Subcutaneous abdominal adipose tissue (tissue), 5 donors: Measurements from ENCODE around the gene C9orf43.
A peak's percentile ranks its signal among the peaks of the same experiment; 100 is the strongest.
"Not testable (repeated sequence)": the region's sequence is repeated elsewhere in the genome, so short reads cannot be mapped to it uniquely, and the experiment has no call there.

Experiments
- H3K27ac ChIP-seq: one replicate; pipeline ENCODE4 v1.7.0; 2013; ENCODE audit warnings: low read depth, mild to moderate bottlenecking, inconsistent platforms, low read length, moderate library complexity
- H3K27me3 ChIP-seq, 5 donors: one replicate each; pipeline ENCODE4 v1.7.0; 2013; ENCODE audit warnings: low read length in 5 of 5, inconsistent platforms in 1 of 5; ENCODE audit not compliant: control insufficient read depth in 5 of 5, insufficient read depth in 4 of 5
- H3K36me3 ChIP-seq, 5 donors: one replicate each; pipeline ENCODE4 v1.7.0; 2013; ENCODE audit warnings: low read length in 5 of 5; ENCODE audit not compliant: control insufficient read depth in 5 of 5, insufficient read depth in 5 of 5
- H3K4me1 ChIP-seq, 5 donors: one replicate each; pipeline ENCODE4 v1.7.0; 2013; ENCODE audit warnings: low read length in 5 of 5, mild to moderate bottlenecking in 3 of 5, moderate library complexity in 1 of 5; ENCODE audit not compliant: control insufficient read depth in 5 of 5, insufficient read depth in 5 of 5
- H3K4me3 ChIP-seq, 5 donors: one replicate each; pipeline ENCODE4 v1.7.0; 2013; ENCODE audit warnings: low read length in 5 of 5, low read depth in 1 of 5
- H3K9ac ChIP-seq, 5 donors: one replicate each; pipeline ENCODE4 v1.7.0; 2013; ENCODE audit warnings: low read length in 5 of 5, mild to moderate bottlenecking in 4 of 5, moderate library complexity in 3 of 5
- H3K9me3 ChIP-seq, 5 donors: one replicate each; pipeline ENCODE4 v1.7.0; 2013; ENCODE audit warnings: low read length in 5 of 5; ENCODE audit not compliant: control insufficient read depth in 5 of 5
- donor health status: healthy.
- donor health status: healthy.
- donor health status: healthy.
- donor health status: healthy.
- donor health status: healthy.

Gene C9orf43

DNA sequence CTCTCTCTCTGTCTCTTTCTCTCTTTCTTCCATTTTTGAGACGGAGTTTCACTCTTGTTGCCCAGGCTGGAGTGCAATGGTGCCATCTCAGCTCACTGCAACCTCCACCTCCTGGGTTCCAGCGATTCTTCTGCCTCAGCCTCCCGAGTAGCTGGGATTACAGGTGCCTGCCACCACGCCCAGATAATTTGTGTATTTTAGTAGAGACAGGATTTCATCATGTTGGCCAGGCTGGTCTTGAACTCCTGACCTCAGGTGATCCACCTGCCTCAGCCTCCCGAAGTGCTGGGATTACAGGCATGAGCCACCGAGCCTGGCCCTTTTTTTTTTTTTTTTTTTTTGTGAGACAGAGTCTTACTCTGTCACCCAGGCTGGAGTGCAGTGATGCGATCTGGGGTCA is 29.1 kb upstream of the C9orf43 start:
- H3K9ac ChIP-seq, H3K4me1 ChIP-seq, H3K27ac ChIP-seq: not testable (repeated sequence)

DNA sequence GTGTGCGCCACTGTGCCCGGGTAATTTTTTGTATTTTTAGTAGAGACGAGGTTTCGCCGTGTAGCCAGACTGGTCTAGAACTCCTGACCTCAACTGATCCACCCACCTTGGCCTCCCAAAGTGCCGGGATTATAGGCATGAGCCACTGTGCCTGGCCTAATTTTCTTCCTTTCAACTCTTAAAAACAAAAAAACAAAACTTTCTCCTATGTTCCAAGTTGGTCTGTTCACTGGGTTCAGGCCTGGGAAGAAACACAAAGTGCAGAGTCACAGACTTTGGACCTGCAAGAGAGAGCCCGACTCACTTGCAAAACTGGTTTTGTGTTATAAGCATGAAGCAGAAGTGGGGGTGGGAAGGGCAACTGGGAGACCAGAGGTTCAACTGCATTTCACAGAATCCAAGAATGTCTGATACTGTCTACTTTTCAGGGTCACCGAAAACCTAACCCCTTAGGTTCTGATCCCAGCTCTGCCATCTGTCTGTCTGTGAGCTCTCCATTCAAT is 28.6 kb upstream of the C9orf43 start:
- Histone ChIP-seq H3K4me1 (peaks cover 0 to 9% (median 3%) of the 10 kb centered on the region in 5 donors), H3K36me3 (peaks cover 0 to 6% (median 4%) of the 10 kb centered on the region in 5 donors), H3K27me3 (no peaks in the 10 kb centered on the region), H3K9ac (no peak overlapping the region), H3K9me3 (no peaks in the 10 kb centered on the region), H3K4me3 (no peak overlapping the region), H3K27ac (no peak overlapping the region)

More for the DNA sequence above, 29.1 kb upstream of the C9orf43 start:
- not testable (repeated sequence) for H3K9me3 ChIP-seq, H3K27me3 ChIP-seq, H3K4me3 ChIP-seq, H3K36me3 ChIP-seq

DNA sequence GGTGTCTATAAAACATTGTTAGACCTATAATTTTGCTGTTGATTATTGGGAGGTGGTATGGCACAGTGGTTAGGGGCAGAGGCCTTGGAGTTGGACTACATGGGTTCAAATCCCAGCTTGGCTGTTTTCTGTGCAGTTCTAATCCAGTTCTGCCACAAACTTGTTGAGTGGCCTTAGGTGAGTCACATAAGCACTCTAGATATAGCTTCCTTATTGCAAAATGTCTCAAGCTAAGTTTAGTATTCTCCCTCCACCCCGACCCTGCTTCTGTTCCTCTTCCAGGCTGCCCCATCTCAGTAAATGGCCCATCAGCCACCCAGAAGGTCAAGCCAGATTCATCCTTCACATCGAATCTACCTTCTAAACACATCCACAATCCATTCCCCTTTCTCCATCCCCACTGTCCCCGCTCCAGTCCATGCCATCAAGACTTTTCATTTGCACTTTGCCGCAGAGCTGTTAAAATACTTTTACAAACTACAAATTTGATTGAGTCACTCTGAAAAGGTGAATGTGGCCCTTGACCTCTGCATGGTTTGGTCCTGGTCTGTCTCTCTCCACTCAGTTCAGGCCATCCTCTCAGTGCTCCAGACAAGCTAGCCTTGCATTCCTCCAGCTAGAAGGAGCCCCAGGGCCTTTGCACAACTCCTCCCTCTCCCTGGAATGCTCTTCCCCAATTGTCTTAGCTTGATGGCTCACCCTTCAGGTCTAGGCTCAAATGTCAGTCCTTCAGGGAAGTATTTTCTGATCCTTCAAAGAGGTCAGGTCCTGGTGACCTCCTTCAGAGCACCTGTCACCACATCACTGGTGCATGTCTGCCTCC is 23.8 kb upstream of the C9orf43 start:
- H3K9me3 ChIP-seq: no peaks in the 10 kb centered on the region
- H3K4me3 ChIP-seq: no peak overlapping the region
- H3K36me3 ChIP-seq: peaks cover 0 to 52% (median 49%) of the 10 kb centered on the region in 5 donors
- peaks cover 4 to 30% (median 25%) of the 10 kb centered on the region in 5 donors for H3K4me1 ChIP-seq
- no peaks in the 10 kb centered on the region for H3K27me3 ChIP-seq
- H3K27ac ChIP-seq: peak overlapping the region; percentile 49
- H3K9ac ChIP-seq: no peak overlapping the region

DNA sequence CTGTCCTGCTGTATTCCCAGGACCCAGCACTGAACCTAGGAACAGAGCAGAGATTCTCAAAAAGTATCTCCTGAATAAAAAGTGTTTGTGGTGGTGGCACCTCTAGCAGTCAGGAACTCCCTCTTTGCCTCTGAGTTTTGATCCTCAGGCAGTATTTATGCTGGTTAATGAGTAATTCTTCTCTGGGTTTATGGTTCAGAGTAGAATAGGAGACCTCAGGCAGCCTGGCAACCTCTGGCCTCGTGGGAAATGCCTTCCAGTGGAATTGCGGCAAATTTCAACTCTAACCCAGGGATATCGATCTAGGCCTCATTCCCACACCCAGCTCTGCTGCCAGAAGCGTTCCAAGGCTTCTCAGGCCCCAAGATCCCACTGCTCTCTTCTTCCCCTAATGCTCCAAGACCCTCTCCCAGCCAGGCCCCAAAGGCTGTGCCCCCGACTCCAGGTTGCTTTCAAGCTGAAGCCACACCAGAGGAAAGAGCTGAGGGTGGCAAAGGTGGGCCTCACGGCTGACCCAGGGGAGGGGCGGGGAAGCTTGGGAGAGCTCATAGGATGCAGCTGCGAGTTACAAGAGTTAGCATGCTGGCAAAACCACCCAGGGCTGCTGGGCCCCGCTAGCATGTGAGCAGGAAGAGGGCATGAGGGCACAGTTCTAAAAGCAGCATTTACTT is 22.9 kb upstream of the C9orf43 start:
- H3K9ac ChIP-seq: peak overlapping the region in 2 of 5 donors; percentile 8 to 26
- peaks cover 4 to 61% (median 57%) of the 10 kb centered on the region in 5 donors for H3K36me3 ChIP-seq
- H3K9me3 ChIP-seq: no peaks in the 10 kb centered on the region
- peaks cover 4 to 30% (median 25%) of the 10 kb centered on the region in 5 donors for H3K4me1 ChIP-seq
- H3K4me3 ChIP-seq: no peak overlapping the region
- no peaks in the 10 kb centered on the region for H3K27me3 ChIP-seq
- H3K27ac ChIP-seq: peak overlapping the region; percentile 49

DNA sequence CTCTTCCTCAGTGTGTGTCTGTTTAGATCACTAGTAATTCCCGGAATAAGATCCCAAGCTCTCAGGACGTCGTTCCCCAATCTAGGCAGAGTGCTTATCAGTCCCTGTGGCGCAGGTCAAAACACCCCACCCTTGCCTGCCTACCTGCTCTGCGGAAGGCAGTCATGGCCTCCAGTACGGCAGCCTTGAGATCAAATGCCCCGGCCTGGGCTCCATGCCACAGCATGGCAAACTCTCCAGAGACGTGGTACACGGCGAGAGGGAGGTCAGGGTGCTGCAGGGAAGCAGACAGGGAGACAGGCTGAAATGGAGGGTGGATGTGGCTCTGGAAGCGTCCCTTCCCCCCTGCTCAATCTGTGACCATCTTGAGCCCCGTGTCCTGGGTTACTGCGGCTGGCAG is 21.7 kb upstream of the C9orf43 start:
- no peaks in the 10 kb centered on the region for H3K9me3 ChIP-seq
- H3K27me3 ChIP-seq: no peaks in the 10 kb centered on the region
- H3K4me1 ChIP-seq: peaks cover 4 to 30% (median 25%) of the 10 kb centered on the region in 5 donors
- H3K9ac ChIP-seq: no peak overlapping the region
- H3K4me3 ChIP-seq: no peak overlapping the region
- no peak overlapping the region for H3K27ac ChIP-seq
- H3K36me3 ChIP-seq: peaks cover 4 to 71% (median 62%) of the 10 kb centered on the region in 5 donors

DNA sequence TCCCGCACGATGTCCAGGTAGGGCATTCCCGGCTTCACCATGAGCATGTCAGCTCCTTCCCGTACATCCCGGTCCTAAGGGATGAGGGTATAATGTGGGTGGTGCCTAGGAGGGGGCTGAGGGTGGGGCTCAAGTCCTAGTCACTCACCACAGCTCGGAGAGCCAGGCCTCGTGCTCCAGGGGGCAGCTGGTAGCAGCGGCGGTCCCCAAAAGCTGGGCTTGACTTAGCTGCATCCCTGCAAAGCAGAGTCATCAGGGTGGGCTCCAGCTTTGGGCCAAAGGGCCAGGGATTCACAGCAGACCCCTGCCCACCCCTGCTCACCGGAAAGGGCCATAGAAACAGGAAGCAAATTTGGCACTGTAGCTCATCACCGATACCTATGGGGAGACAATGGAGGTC is 21.1 kb upstream of the C9orf43 start:
- Histone ChIP-seq H3K27me3 (no peaks in the 10 kb centered on the region), H3K4me3 (no peak overlapping the region), H3K9ac (no peak overlapping the region), H3K9me3 (no peaks in the 10 kb centered on the region), H3K36me3 (peaks cover 4 to 71% (median 62%) of the 10 kb centered on the region in 5 donors), H3K27ac (no peak overlapping the region), H3K4me1 (peaks cover 4 to 30% (median 25%) of the 10 kb centered on the region in 5 donors)

DNA sequence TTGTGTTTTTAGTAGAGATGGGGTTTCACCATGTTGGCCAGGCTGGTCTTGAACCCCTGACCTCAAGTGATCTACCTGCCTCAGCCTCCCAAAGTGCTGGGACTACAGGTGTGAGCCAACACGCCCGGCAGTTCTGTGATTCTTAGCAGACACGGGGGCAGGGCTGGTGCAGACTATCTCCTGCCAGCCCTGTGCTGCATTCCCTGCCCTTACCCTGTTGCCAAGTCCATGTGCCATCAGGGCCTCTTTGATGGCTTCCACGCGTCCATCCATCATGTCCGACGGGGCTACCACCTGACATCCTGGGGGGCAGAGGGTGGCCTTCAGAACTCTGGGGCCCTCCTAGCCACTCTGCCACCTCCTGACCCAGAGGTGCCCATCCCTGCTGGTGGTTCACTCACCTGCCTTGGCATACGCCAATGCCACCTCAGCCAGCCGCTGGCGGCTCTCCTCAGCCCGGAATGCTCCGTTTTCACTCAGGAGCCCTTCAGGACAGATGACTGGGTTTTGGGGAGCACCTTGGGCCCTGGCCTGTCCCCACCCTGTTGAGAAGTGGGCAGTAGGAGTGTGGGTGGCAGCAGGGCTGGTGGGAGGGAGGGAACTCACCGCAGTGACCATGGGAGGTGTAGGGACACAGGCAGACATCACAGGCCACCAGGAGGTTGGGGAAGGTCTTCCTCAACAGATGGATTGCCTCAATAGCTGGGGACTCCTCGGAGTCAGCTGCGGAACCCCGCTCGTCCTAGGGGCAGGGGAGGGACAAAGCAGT is 20.2 kb upstream of the C9orf43 start:
- Histone ChIP-seq H3K4me1 (peaks cover 4 to 35% (median 26%) of the 10 kb centered on the region in 5 donors), H3K27me3 (no peaks in the 10 kb centered on the region), H3K9me3 (no peaks in the 10 kb centered on the region), H3K27ac (no peak overlapping the region), H3K36me3 (peaks cover 4 to 71% (median 66%) of the 10 kb centered on the region in 5 donors), H3K4me3 (no peak overlapping the region), H3K9ac (peak overlapping the region in 2 of 5 donors; percentile 7 to 13)

DNA sequence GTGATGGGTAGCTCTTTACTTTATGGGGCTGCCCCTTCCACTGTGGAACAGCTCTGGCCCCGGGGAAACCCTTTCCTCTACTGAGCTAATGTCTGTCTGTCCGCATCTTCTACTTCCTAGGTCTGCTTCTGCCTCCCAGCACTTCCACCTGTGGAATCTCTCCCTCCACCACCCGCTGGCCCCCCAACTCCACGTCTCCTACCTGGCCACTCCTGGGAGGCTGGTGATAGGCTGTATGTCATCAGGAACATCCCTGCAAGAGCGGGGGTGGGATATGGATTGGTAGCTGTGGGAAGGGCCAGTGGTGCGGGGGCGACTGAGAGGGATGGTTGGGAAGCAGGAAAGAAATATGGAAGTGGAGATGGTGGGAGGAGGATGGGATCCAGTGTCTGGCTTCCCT is 18.6 kb upstream of the C9orf43 start:
- no peaks in the 10 kb centered on the region for H3K27me3 ChIP-seq
- H3K4me3 ChIP-seq: no peak overlapping the region
- peak overlapping the region in 1 of 5 donors; percentile 6 for H3K9ac ChIP-seq
- no peak overlapping the region for H3K27ac ChIP-seq
- H3K36me3 ChIP-seq: peaks cover 4 to 66% (median 62%) of the 10 kb centered on the region in 5 donors
- peaks cover 4 to 35% (median 27%) of the 10 kb centered on the region in 5 donors for H3K4me1 ChIP-seq
- H3K9me3 ChIP-seq: no peaks in the 10 kb centered on the region

DNA sequence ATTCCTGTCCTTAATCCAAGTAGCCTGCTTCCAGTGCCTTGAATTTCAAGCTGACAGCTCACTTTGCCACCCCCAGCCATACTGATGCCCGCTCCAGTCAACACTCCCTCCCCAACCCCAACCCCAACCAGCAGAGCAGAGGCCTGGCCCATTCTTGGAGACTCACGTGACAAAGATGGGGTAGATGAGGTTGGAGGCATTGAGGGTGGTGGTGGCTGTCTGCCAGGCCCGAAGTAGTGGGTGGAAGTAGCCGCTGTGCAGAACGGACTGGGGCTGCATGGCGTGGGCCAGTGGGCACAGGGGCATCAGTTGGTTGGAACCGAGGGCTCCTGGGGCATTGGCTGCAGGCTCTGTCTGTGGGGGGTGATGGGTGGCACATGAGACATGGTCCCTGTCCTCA is 17.3 kb upstream of the C9orf43 start:
- no peak overlapping the region for H3K4me3 ChIP-seq
- no peaks in the 10 kb centered on the region for H3K27me3 ChIP-seq
- no peaks in the 10 kb centered on the region for H3K9me3 ChIP-seq
- no peak overlapping the region for H3K9ac ChIP-seq
- peaks cover 4 to 53% (median 50%) of the 10 kb centered on the region in 5 donors for H3K36me3 ChIP-seq
- peaks cover 0 to 32% (median 14%) of the 10 kb centered on the region in 5 donors for H3K4me1 ChIP-seq
- H3K27ac ChIP-seq: no peak overlapping the region
